Right lobe of liver (tissue), 6 donors: ENCODE measurements around the gene C6orf89. TPM values are rescaled to one million over a fixed set of nuclear protein-coding genes. Genes with fewer than 3 reads are reported as not detected.

Experiments used
- ATAC-seq, 4 donors: fragments of 200-7000 bp; cut with Tn5 transposase; one replicate each; pipeline ENCODE4 v1.9.1; 2020; ENCODE audit warnings: mild to moderate bottlenecking in 4 of 4, moderate library complexity in 4 of 4
- DNase-seq, 3 donors: peaks; one replicate each; pipeline ENCODE4 v3.0.0-alpha.2; 2020
- H3K27ac ChIP-seq, 3 donors: fragments of 200-600 bp; one replicate each; pipeline ENCODE4 v1.8.0; 2022
- H3K27me3 ChIP-seq, 2 donors: fragments of 200-600 bp; one replicate each; pipeline ENCODE4 v1.8.0; 2022
- H3K36me3 ChIP-seq, 4 donors: fragments of 200-600 bp; sonication (generic) in 1 of 4; one replicate each; pipeline versions ENCODE4 v1.5.1 to v1.8.0; 2017 to 2022; ENCODE audit warnings: control low read depth in 1 of 4
- H3K4me1 ChIP-seq, 4 donors: fragments of 200-600 bp; sonication (generic) in 1 of 4; one replicate each; pipeline versions ENCODE4 v1.5.1 to v1.8.0; 2017 to 2022; ENCODE audit warnings: control low read depth in 1 of 4
- H3K4me3 ChIP-seq, 3 donors: fragments of 200-600 bp; one replicate each; pipeline ENCODE4 v1.8.0; 2022
- H3K9me3 ChIP-seq, 4 donors: fragments of 200-600 bp; sonication (generic) in 1 of 4; one replicate each; pipeline versions ENCODE4 v1.5.1 to v1.8.0; 2017 to 2022; ENCODE audit warnings: control low read depth in 1 of 4
- CTCF ChIP-seq, 4 donors: fragments of 200-600 bp in 3 of 4; fragments of 450-650 bp in 1 of 4; IDR thresholded peaks; one replicate each; pipeline versions ENCODE4 v1.5.1 to v1.8.0; 2016 to 2022; ENCODE audit warnings: antibody characterized with exemption in 4 of 4, mild to moderate bottlenecking in 2 of 4
- POLR2A ChIP-seq: fragments of 450-650 bp; IDR thresholded peaks from one replicate; pipeline ENCODE4 v1.6.1; 2017; ENCODE audit warnings: antibody characterized with exemption, mild to moderate bottlenecking
- WGBS: methylation state at CpG from one replicate; pipeline ENCODE4 v1.1.6; 2018; ENCODE audit warnings: low coverage, low lambda C conversion rate; ENCODE audit not compliant: insufficient coverage; ENCODE audit errors: missing lambda C conversion rate; 5-methylcytosine and 5-hydroxymethylcytosine counted together
- intact Hi-C, 2 donors: fragments of 100-400 bp; cut with DNase I; formaldehyde crosslinking; loops; one replicate each; pipeline versions ENCODE4 v1.11.2 to v1.14.1; 2022
- total RNA-seq, 6 experiments: library from RNA; depleted of rRNA in 2 of 6; stranded (reverse); fragments of >200 nt in 2 of 6; fragmentation: NEBNext Ultra II Directional in 3 of 6; extraction: Animal tissue kit (Norgen Biotek cat#: 25700) in 3 of 6; gene quantifications; one replicate each; pipeline versions ENCODE4 v1.1.0 to v1.2.4, GENCODE V29; 2016 to 2023
- donor health status: DM: no; HTN: yes; CAD: no.
- donor health status: DM: no; HTN: no; CAD: no.
- donor health status: DM: no; HTN: no; CAD: no.
- donor health status: DM: no; HTN: yes; CAD: no.
- donor health status: DM: no; HTN: yes; CAD: no.

The C6orf89 gene
- total RNA-seq, 6 experiments from 2014 or later: 29.0 to 37.0 (median 32.1) TPM

DNA sequence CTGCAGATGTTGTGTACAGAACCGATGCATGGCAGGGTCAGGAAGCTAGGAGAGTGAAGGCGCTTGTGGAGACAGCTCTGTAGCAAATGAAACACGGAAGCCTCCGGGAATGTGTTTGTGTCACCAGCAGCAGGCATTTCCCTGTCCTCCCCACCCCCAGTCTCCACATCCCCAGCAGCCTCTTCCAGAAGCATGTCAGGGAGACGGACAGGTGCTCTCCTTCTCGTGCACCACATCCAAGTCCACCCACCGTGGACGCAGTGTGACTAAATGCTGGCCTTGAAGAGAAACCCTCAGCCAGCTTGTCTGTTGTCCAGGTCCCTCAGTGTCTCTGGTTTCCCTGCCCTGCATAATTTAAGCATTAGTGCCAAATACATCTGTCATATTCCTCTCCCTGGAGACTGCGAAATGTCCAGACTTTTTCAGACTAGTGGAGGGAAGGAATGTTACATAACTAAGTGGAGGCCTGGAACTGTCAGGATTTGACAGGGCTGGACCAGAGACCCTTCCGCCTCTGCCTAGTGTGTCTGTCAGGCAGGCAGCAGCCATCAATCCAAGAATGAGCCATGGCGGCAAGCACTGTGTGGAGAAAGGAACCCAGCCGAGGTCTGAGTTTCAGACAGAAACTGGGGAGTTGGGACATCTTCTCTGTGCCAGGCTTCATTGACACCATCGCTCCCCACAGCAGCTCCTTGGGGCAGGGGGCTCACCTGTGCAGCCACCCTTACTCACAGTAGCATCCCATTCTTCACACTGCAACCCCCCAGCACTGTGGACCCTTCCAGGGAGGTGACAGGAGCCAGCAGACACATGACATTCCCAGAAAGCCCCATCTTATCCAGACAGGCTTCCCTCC lies 42.2 kb downstream of the C6orf89 start:
- WGBS: 83% methylated on average over 1 of the region's 13 CpGs
- H3K4me3 ChIP-seq: no peak overlapping the region
- peaks cover 0 to 9% (median 4%) of the 10 kb centered on the region in 4 donors for H3K36me3 ChIP-seq
- TF ChIP-seq POLR2A (no peak), CTCF (IDR thresholded peaks at IDR 0.05) (no peak)
- no peak overlapping the region for H3K27ac ChIP-seq
- no peaks in the 10 kb centered on the region for H3K27me3 ChIP-seq
- H3K4me1 ChIP-seq: no peaks in the 10 kb centered on the region
- intact Hi-C loops: no loop called here
- DNase-seq: no peak
- no peaks in the 10 kb centered on the region for H3K9me3 ChIP-seq
- ATAC-seq: peak in 1 of 4 donors; percentile 36

DNA sequence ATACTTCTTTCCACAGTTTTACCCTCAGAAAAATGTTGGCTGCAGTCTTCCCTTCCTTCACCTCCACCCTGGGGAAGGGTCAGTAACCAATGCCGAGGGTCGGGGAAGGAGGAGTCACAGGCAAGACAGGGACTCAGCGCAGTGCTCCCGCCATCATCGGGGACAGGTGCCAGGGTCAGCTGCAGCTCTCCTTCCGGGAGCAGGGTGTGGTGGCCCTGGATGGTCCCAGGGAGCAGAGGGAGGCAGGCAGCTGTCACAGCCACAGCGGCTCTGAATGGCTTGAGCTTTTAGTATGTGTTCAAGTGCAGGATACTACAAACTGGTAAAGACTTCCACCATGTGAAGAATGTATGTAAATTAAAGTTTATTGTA lies 42.8 kb downstream of the C6orf89 start:
- Histone ChIP-seq H3K4me3 (no peak overlapping the region), H3K9me3 (no peaks in the 10 kb centered on the region), H3K27me3 (no peaks in the 10 kb centered on the region), H3K36me3 (peaks cover 0 to 5% (median 2%) of the 10 kb centered on the region in 4 donors), H3K4me1 (no peaks in the 10 kb centered on the region), H3K27ac (no peak overlapping the region)
- TF ChIP-seq CTCF (IDR thresholded peaks at IDR 0.05): no peak
- TF ChIP-seq POLR2A: no peak
- WGBS: 78% methylated on average over 5 of the region's 7 CpGs
- DNase-seq (no peak), ATAC-seq (peak in 1 of 4 donors; percentile 31)
- intact Hi-C loops: no loop called here

DNA sequence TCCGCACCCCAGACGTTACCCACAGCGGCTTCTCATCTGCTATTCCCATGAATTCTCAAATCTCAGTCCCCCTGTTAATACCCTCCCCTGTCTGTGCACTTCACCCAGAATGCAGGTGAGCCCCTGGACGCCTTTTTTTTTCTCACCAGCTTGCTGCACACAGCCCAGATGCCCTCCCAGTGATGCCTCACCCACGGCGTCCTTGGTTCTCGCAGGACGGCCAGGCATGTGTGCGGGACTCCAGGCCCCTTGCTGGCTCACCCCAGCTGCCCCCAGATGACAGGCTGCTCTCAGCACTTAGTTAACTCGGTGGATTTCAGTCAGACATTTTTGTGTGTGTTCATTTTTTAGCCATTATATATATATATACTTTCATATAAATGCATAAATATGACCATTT lies 43.4 kb downstream of the C6orf89 start:
- Histone ChIP-seq H3K4me3 (no peak overlapping the region), H3K27ac (no peak overlapping the region), H3K9me3 (no peaks in the 10 kb centered on the region), H3K27me3 (no peaks in the 10 kb centered on the region), H3K4me1 (no peaks in the 10 kb centered on the region), H3K36me3 (no peaks in the 10 kb centered on the region)
- DNase-seq: no peak
- intact Hi-C loops: no loop called here
- 76% methylated on average over 6 of the region's 10 CpGs for WGBS
- ATAC-seq: no peak
- TF ChIP-seq CTCF (IDR thresholded peaks at IDR 0.05) (no peak), POLR2A (no peak)

DNA sequence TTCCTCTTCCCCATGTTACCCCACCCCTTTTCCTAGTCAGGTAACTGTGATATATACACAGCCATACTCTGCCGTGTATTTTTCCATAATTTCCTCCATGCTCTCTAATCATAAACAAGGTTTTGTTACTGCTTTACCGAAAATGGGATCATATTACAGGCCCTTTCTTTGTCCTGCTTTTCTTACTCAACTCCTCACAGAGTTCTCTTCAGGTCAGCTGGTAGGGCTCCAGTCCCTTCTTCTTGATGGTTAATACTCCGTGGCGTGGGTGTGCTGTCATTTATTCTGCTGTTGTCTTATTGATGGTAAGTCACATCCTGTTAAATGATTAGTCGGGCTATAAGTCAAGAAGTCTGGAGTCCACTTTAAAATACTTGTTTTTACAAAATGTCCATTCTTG lies 43.9 kb downstream of the C6orf89 start:
- 60% methylated on average over 5 of the region's 5 CpGs for WGBS
- intact Hi-C loops: no loop called here

More for the DNA sequence above, 43.9 kb downstream of the C6orf89 start:
- H3K4me1 ChIP-seq: no peaks in the 10 kb centered on the region
- H3K9me3 ChIP-seq: no peaks in the 10 kb centered on the region
- ATAC-seq: no peak
- no peak for TF ChIP-seq POLR2A
- TF ChIP-seq CTCF (IDR thresholded peaks at IDR 0.05): no peak
- H3K4me3 ChIP-seq: no peak overlapping the region
- H3K27ac ChIP-seq: no peak overlapping the region
- no peaks in the 10 kb centered on the region for H3K27me3 ChIP-seq
- no peak for DNase-seq
- H3K36me3 ChIP-seq: no peaks in the 10 kb centered on the region
